IPS-NIHi7 (cell line): ENCODE results near the gene RNF112.

ENCODE experiments used
- DNase-seq: peaks from one replicate; pipeline ENCODE4 v3.0.0; 2012; ENCODE audit warnings: mixed read lengths; ENCODE audit errors: extremely low spot score

The RNF112 gene

DNA sequence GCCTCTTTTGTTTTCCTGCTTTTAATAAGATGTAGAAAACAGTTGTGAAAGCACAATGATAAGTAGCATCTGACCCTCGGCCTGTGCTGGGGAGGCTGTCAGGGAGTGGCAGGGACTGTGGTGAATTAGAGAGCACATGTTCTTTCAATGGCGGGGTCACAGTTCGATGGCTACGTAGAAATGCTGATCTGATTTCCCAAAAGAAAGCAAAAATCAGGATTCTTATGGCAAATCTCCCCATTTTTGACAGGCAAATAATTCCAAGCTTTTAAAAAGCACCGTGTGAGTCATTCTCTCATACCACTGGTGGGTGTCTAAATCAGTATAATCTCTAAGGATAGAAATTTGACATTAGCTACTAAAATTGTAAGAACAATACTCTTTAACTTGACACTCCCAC lies 36.9 kb upstream of the RNF112 start:
- no peak for DNase-seq

- DNase-seq, result no peak
Measured at GRCh38 chr17:19375732-19376131, 35.3 kb upstream of the RNF112 start.

GRCh38 chr17:19376811-19377210 lies 34.2 kb upstream of the RNF112 start:
- DNase-seq, result no peak

- peak; percentile 99 for DNase-seq
Measured at GRCh38 chr17:19377602-19378415, 33.2 kb upstream of the RNF112 start.

DNA sequence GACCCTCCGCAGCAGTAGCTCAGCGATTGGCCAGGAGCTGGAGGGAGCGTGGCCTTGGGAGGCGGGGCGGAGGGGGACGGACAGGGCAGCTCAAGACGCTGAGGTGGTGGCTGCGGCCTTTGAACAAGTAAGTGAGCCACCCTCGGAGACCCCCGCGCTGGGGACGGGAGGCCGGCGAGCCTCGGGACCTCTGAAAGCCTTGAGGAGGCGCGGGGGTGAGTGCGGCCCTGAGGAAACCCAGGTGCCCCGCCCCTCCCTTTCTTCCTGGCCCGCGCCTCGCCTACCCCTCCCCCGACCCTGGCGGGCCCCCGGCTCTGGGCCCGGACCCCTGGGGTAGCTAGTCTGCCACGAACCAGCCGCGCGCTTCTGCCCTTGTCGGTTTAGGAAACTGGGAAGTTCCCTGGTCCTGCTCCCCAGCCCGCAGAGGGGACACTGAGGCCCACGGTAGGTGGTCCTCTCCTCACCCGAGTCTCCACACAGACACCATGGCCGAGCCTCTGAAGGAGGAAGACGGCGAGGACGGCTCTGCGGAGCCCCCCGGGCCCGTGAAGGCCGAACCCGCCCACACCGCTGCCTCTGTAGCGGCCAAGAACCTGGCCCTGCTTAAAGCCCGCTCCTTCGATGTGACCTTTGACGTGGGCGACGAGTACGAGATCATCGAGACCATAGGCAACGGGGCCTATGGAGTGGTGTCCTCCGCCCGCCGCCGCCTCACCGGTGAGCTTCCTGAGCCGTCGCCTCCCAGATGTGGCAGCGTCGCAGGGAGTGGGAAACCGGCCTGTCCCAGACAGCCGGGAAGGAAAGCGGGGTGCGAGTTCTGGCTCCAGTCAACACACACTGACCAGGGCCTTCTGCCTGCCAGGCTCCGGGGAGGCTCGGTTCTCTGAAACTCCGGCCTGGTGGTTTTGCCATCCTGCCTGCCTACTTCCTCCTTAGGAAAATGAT lies 32.3 kb upstream of the RNF112 start, which contains the start of gene MAPK7:
MAPK7 (plus strand) TSS at position 83 of the 945 bp plus-strand sequence; CDS start at position 486, 403 bp downstream.
- peak; percentile 27 for DNase-seq

GRCh38 chr17:19379361-19380065 lies 31.5 kb upstream of the RNF112 start:
- DNase-seq, result no peak

- no peak for DNase-seq
Measured at GRCh38 chr17:19380481-19381301, 30.3 kb upstream of the RNF112 start.

GRCh38 chr17:19381361-19381740 lies 29.7 kb upstream of the RNF112 start:
- no peak for DNase-seq

DNA sequence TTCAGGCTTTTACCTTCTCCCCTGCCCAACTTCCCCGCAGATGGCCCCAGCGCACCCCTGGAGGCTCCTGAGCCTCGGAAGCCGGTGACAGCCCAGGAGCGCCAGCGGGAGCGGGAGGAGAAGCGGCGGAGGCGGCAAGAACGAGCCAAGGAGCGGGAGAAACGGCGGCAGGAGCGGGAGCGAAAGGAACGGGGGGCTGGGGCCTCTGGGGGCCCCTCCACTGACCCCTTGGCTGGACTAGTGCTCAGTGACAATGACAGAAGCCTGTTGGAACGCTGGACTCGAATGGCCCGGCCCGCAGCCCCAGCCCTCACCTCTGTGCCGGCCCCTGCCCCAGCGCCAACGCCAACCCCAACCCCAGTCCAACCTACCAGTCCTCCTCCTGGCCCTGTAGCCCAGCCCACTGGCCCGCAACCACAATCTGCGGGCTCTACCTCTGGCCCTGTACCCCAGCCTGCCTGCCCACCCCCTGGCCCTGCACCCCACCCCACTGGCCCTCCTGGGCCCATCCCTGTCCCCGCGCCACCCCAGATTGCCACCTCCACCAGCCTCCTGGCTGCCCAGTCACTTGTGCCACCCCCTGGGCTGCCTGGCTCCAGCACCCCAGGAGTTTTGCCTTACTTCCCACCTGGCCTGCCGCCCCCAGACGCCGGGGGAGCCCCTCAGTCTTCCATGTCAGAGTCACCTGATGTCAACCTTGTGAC lies 29.1 kb upstream of the RNF112 start:
- no peak for DNase-seq

DNA sequence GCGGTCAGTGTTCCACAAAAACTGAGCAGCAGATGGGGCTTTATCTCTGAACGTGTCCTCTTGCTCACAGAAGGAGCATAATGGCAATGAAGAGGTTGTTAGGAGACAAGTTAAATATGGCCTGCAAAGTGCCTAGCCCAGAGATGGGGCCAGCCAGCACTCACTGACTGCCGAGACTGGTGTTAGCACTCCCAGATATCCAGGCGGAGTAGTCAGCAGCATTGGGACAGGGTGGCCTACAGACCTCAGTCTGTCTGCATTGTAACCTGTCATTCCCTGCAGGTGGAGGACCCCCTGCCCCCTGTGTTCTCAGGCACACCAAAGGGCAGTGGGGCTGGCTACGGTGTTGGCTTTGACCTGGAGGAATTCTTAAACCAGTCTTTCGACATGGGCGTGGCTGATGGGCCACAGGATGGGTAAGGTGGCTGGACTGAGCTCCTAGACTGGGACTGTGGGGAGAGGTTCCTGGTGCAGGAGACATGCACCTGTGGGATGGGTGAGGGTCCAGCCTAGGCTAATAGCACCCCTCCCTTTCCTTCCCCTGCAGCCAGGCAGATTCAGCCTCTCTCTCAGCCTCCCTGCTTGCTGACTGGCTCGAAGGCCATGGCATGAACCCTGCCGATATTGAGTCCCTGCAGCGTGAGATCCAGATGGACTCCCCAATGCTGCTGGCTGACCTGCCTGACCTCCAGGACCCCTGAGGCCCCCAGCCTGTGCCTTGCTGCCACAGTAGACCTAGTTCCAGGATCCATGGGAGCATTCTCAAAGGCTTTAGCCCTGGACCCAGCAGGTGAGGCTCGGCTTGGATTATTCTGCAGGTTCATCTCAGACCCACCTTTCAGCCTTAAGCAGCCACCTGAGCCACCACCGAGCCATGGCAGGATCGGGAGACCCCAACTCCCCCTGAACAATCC lies 28.2 kb upstream of the RNF112 start:
- no peak for DNase-seq

GRCh38 chr17:19383681-19384470 lies 27.2 kb upstream of the RNF112 start:
- no peak for DNase-seq

GRCh38 chr17:19384723-19385391 lies 26.2 kb upstream of the RNF112 start:
- DNase-seq, result no peak

DNA sequence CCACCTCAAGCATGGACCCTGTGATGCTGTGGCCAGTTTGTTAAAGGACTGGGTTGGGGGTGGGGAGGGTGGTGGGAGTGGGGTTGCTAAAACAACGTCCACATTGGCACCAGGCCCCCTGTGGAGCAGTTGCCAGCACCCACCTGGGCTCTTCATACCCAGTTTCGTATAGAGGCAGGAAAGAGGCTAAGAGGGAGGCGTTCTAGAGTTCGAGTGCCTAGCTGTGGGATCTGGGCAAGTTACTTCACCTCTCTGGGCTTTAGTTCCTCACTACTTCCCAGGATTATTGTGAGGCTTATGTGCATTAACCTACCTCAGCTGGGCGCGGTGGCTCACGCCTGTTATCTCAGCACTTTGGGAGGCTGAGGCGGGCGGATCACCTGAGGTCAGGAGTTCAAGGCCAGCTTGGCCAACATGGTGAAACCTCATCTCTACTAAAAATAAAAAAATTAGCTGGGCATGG lies 25.5 kb upstream of the RNF112 start:
- DNase-seq, result no peak

- DNase-seq, result no peak
Measured at GRCh38 chr17:19386051-19386929, 24.7 kb upstream of the RNF112 start.

DNA sequence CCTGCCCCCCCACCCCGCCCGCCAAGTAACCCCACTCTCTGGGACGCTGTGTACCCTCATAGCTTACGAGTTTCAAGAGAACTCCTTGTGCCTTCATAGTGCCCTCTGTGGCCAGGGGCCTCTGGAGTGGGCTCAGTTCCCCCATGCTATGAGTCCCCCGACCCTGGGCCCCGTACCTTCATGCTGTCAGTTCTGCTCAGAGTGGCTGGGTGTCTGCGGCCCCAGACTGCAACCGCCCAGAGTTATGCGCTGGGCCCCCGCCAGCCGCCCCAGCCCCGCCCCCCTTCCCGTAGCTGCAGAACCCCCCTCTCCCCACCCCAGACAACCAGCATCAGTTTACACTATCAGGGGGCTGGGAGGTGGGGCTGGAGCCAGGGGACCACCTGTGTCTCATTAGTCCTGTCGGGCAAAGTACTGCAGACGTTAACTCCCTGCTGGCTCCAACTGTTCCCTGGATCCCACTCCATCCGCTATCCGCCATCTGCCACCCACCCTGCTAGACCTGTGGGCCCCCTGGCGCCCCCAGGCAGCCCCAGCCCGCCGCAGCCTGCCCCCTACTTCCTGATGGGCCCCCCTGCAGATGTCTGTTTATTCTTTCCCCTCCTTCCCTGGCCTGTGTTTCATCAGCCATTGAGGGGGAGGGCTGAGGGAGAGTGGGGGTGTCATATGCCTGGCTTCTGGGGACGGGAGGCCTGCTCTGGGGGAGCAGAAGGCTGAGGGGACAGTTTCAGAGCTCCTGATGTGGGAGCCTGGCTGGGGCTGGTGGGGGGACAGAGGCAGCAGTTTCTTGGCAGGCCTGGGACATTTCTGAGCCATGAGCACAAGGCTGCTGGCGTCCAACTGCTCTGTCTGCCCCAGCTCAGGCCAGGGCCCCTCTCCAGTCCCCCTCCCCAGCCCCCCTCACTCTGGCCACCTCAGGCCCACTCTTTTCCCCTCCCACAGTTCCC lies 23.8 kb upstream of the RNF112 start, which contains the start of gene MFAP4:
MFAP4 (minus strand) TSS at position 217 of the 947 bp plus-strand sequence; CDS start at position 182, 35 bp downstream.
- DNase-seq, result peak; percentile 71
